A549 (cell line): ENCODE data around the gene USP36. TPM values are rescaled to one million over a fixed set of nuclear protein-coding genes. Genes with fewer than 3 reads are reported as not detected.
"Not testable (repeated sequence)": the region's sequence is repeated elsewhere in the genome, so short reads cannot be mapped to it uniquely, and the experiment has no call there.

ENCODE experiments used
- ATAC-seq, 2 experiments: fragments of 200-7000 bp in 1 of 2; fragments of >200 bp in 1 of 2; cut with Nextera tagmentation in 1 of 2; cut with Tn5 transposase in 1 of 2; 3 replicates each; pipeline versions ENCODE4 v1.8.0 to v1.9.1; 2018 to 2020; ENCODE audit warnings: mild to moderate bottlenecking in 1 of 2, moderate library complexity in 1 of 2
- CTCF ChIA-PET: fragments of 300-600 bp; sonication (Branson Sonifier 250); formaldehyde crosslinking; extraction: SDS; loops from one replicate; lab custom pipeline; 2021; ENCODE audit warnings: antibody characterized with exemption, inconsistent platforms; lab: Yijun Ruan, JAX
- POLR2A ChIA-PET: fragments of 350-600 bp; formaldehyde crosslinking; extraction: SDS; loops from one replicate; lab custom pipeline; 2021; ENCODE audit warnings: antibody characterized with exemption, inconsistent platforms; lab: Yijun Ruan, JAX
- DNase-seq, 2 experiments: peaks; one replicate each; pipeline versions ENCODE4 v3.0.0 to v3.0.0-alpha.2; 2011 to 2016; ENCODE audit warnings: low read depth in 1 of 2, low spot score in 1 of 2
- FAIRE-seq: peaks from 2 replicates; lab custom pipeline; 2011; peaks lifted over from hg19 to GRCh38; lab: Jason Lieb, UNC
- H3K27ac ChIP-seq, 2 experiments: fragments of >200 bp; sonication (Bioruptor Twin); formaldehyde crosslinking; 3 replicates each; pipeline ENCODE4 v1.5.1; 2016 to 2017
- H3K4me1 ChIP-seq: fragments of >200 bp; sonication (Bioruptor Twin); formaldehyde crosslinking; 3 replicates; pipeline ENCODE4 v1.6.1; 2016
- H3K4me2 ChIP-seq: fragments of >200 bp; sonication (Bioruptor Twin); formaldehyde crosslinking; 3 replicates; pipeline ENCODE4 v1.6.1; 2016
- H3K4me3 ChIP-seq: fragments of >200 bp; sonication (Bioruptor Twin); formaldehyde crosslinking; 3 replicates; pipeline ENCODE4 v1.5.1; 2016
- H3K9me3 ChIP-seq: fragments of >200 bp; sonication (Bioruptor Twin); formaldehyde crosslinking; 3 replicates; pipeline ENCODE4 v1.6.1; 2016
- CBX2 ChIP-seq: fragments of 200-600 bp; sonication (generic); IDR thresholded peaks from 2 replicates; pipeline ENCODE4 v1.6.1; 2016; ENCODE audit warnings: low read depth, mild to moderate bottlenecking, borderline replicate concordance
- CEBPB ChIP-seq, 2 experiments: fragments of >200 bp in 1 of 2; sonication (Bioruptor Twin) in 1 of 2; formaldehyde crosslinking in 1 of 2; IDR thresholded peaks; 2 replicates each; pipeline ENCODE4 v1.6.1; 2012 to 2016
- CHD2 ChIP-seq: fragments of 150-350 bp; IDR thresholded peaks from 2 replicates; pipeline ENCODE4 v1.6.1; 2014; ENCODE audit warnings: low read length; ENCODE audit not compliant: partially characterized antibody
- EP300 ChIP-seq, 2 experiments: fragments of >200 bp; sonication (Bioruptor Twin); formaldehyde crosslinking; IDR thresholded peaks; 2 replicates in 1 of 2; 3 replicates in 1 of 2; pipeline ENCODE4 v1.6.1; 2016 to 2017
- HEYL ChIP-seq: fragments of 250-450 bp; sonication (Bioruptor Pico); IDR thresholded peaks from 2 replicates; pipeline ENCODE4 v1.8.0; 2021; ENCODE audit warnings: mild to moderate bottlenecking, moderate library complexity
- HOXB13 ChIP-seq: fragments of 250-450 bp; sonication (Bioruptor Pico); IDR thresholded peaks from 2 replicates; pipeline ENCODE4 v1.5.0; 2020; ENCODE audit warnings: low read depth, mild to moderate bottlenecking, moderate library complexity
- HOXB5 ChIP-seq: fragments of 250-450 bp; sonication (Bioruptor Pico); IDR thresholded peaks from 2 replicates; pipeline ENCODE4 v1.5.0; 2020; ENCODE audit warnings: mild to moderate bottlenecking, moderate library complexity
- KDM1A ChIP-seq: fragments of 200-600 bp; sonication (generic); IDR thresholded peaks from 2 replicates; pipeline ENCODE4 v1.6.1; 2016; ENCODE audit warnings: low read depth, mild to moderate bottlenecking
- KDM5A ChIP-seq: fragments of 200-600 bp; sonication (generic); IDR thresholded peaks from 2 replicates; pipeline ENCODE4 v1.6.1; 2016; ENCODE audit warnings: antibody characterized with exemption, mild to moderate bottlenecking
- MYC ChIP-seq: IDR thresholded peaks from 2 replicates; pipeline ENCODE4 v1.6.1; 2012; ENCODE audit warnings: mild to moderate bottlenecking, inconsistent platforms, low read length, improper control_type of control experiment, borderline replicate concordance
- SMC3 ChIP-seq: fragments of >200 bp; sonication (Bioruptor Twin); formaldehyde crosslinking; IDR thresholded peaks from 3 replicates; pipeline ENCODE4 v1.6.1; 2018; ENCODE audit warnings: inconsistent platforms
- ZC3H11A ChIP-seq: fragments of 450-650 bp; IDR thresholded peaks from 2 replicates; pipeline ENCODE4 v1.6.1; 2014; ENCODE audit warnings: antibody characterized with exemption, mild to moderate bottlenecking
- WGBS: methylation state at CpG from one replicate; pipeline ENCODE4 v1.1.6; 2017; ENCODE audit errors: missing lambda C conversion rate; 5-methylcytosine and 5-hydroxymethylcytosine counted together
- polyA plus RNA-seq, 4 experiments: library from polyadenylated mRNA; depleted of rRNA in 3 of 4; stranded (reverse); fragments of >200 nt; fragmentation: RNase III in 1 of 4; extraction: RNeasy Plus Mini Kit Qiagen cat#74134 plus additional on column Dnase treatment in 1 of 4; gene quantifications; 2 replicates in 3 of 4; 3 replicates in 1 of 4; pipeline ENCODE4 v1.2.3, GENCODE V29; 2011 to 2017
- TF ChIP-seq, protein P1 (sequence below): fragments of 250-450 bp; sonication (Bioruptor Pico); IDR thresholded peaks from 2 replicates; pipeline ENCODE4 v1.5.0; 2020; ENCODE audit warnings: low read depth, mild to moderate bottlenecking, moderate library complexity
- TF ChIP-seq, protein P2 (sequence below): fragments of 200-600 bp; sonication (generic); IDR thresholded peaks from 2 replicates; pipeline ENCODE4 v1.6.1; 2016; ENCODE audit warnings: antibody characterized with exemption, mild to moderate bottlenecking, moderate library complexity
- TF ChIP-seq, protein P3 (sequence below): fragments of >200 bp; sonication (Bioruptor Twin); formaldehyde crosslinking; IDR thresholded peaks from 3 replicates; pipeline ENCODE4 v1.6.1; 2016

Gene USP36
- polyA plus RNA-seq, 2 of the 4 experiments (the other 2 are of a cell fraction): 41.1 to 49.0 TPM

DNA sequence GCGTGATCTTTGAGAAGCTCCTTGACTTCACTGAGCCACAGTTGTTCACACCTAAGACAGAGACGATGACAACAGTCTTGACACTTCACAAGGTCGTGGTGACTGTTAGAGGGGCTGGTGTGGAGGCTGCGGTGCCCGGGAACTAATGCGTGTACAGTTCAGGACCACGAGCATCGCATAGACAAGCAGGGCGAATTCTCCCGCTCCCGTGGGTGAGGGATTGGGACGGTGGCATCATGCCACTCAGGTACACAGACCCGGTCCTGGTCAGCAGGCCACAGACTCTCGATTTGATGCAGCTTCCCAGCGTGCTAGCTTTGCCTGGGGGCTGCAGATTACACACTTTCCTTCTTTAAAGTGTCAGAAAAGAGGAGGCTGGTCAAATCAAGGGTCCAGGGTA, 37.6 kb upstream of the USP36 start:
- no peak for DNase-seq
- no peak overlapping the region for H3K27ac ChIP-seq
- FAIRE-seq: no peak
- H3K4me1 ChIP-seq: peaks cover 42% of the 10 kb centered on the region
- ATAC-seq: no peak
- H3K4me2 ChIP-seq: no peak overlapping the region
- WGBS: 94% methylated on average over 15 of the region's 15 CpGs
- H3K4me3 ChIP-seq: no peak overlapping the region
- ChIA-PET POLR2A (no interaction called here), CTCF (interaction anchor here (0.7 to 17.8 kb wide), 6 partner anchors 8 to 90 kb away, joined by 3 to 321 read pairs (median 6); no protein-coding TSS in a partner anchor)
- H3K9me3 ChIP-seq: no peaks in the 10 kb centered on the region
- TF ChIP-seq ZC3H11A (no peak), SMC3 (no peak), KDM5A (no peak), KDM1A (no peak), EP300 (IDR thresholded peaks at IDR 0.05) (no peak), CHD2 (no peak), HOXB5 (CRISPR knock-in tag) (no peak), CBX2 (no peak), MYC (no peak), HEYL (no peak)
- TF ChIP-seq, protein P1, sequence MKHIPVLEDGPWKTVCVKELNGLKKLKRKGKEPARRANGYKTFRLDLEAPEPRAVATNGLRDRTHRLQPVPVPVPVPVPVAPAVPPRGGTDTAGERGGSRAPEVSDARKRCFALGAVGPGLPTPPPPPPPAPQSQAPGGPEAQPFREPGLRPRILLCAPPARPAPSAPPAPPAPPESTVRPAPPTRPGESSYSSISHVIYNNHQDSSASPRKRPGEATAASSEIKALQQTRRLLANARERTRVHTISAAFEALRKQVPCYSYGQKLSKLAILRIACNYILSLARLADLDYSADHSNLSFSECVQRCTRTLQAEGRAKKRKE (CRISPR knock-in tag): no peak
- TF ChIP-seq, protein P2, sequence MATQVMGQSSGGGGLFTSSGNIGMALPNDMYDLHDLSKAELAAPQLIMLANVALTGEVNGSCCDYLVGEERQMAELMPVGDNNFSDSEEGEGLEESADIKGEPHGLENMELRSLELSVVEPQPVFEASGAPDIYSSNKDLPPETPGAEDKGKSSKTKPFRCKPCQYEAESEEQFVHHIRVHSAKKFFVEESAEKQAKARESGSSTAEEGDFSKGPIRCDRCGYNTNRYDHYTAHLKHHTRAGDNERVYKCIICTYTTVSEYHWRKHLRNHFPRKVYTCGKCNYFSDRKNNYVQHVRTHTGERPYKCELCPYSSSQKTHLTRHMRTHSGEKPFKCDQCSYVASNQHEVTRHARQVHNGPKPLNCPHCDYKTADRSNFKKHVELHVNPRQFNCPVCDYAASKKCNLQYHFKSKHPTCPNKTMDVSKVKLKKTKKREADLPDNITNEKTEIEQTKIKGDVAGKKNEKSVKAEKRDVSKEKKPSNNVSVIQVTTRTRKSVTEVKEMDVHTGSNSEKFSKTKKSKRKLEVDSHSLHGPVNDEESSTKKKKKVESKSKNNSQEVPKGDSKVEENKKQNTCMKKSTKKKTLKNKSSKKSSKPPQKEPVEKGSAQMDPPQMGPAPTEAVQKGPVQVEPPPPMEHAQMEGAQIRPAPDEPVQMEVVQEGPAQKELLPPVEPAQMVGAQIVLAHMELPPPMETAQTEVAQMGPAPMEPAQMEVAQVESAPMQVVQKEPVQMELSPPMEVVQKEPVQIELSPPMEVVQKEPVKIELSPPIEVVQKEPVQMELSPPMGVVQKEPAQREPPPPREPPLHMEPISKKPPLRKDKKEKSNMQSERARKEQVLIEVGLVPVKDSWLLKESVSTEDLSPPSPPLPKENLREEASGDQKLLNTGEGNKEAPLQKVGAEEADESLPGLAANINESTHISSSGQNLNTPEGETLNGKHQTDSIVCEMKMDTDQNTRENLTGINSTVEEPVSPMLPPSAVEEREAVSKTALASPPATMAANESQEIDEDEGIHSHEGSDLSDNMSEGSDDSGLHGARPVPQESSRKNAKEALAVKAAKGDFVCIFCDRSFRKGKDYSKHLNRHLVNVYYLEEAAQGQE: no peak
- TF ChIP-seq, protein P3, sequence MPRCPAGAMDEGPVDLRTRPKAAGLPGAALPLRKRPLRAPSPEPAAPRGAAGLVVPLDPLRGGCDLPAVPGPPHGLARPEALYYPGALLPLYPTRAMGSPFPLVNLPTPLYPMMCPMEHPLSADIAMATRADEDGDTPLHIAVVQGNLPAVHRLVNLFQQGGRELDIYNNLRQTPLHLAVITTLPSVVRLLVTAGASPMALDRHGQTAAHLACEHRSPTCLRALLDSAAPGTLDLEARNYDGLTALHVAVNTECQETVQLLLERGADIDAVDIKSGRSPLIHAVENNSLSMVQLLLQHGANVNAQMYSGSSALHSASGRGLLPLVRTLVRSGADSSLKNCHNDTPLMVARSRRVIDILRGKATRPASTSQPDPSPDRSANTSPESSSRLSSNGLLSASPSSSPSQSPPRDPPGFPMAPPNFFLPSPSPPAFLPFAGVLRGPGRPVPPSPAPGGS: no peak
- TF ChIP-seq, all 56 proteins: peak for 0

DNA sequence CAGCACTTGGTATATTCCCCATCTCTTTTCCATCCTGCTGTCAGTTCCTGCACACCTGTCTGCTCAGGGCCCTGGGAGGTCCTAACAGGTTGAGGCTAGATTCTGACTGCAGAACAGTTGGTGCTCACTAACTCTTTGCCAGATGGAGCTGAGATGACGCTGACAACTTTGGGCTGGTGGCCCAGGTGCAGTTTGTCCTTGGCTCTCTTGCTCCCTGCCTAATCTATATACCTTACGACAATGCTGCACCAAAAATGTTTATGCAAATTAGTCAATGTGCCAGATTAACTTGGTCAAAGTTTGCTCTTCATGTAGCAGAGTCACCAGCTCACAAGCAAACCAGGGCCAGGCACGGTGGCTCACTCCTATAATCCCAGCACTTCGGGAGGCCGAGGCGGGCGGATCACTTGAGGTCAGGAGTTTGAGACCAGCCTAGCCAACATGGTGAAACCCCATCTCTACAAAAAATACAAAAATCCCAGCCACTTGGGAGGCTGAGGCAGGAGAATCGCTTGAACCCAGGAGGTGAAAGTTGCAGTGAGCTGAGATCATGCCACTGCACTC, 36.4 kb upstream of the USP36 start:
- peaks cover 33% of the 10 kb centered on the region for H3K4me1 ChIP-seq
- FAIRE-seq, POLR2A ChIA-PET, H3K4me3 ChIP-seq, ATAC-seq, H3K9me3 ChIP-seq, H3K27ac ChIP-seq, DNase-seq, H3K4me2 ChIP-seq: not testable (repeated sequence)
- CTCF ChIA-PET: interaction anchor here (0.5 to 17.8 kb wide), 5 partner anchors 9 to 832 kb away, joined by 3 to 321 read pairs (median 6); no protein-coding TSS in a partner anchor
- WGBS: 97% methylated on average over 8 of the region's 8 CpGs

DNA sequence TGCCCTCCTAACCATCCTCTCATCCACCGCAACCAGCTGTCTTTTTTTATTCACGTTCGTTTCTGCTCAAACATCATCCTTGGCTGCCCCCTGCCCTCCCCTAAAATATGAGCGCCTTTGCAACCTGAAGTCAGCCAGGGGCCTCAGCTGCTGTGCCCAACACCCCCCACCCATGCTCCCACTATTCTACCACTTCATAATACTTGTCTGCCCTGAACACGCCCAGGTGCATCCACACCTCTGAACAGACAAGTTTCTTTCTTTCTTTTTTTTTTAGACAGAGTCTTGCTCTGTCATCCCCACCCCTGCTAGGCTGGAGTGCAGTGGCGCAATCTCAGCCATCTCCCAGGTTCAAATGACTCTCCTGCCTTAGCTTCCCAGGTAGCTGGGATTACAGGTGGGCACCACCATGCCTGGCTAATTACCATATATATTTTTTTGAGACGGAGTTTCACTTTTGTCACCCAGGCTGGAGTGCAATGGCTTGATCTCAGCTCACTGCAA, 35.5 kb upstream of the USP36 start:
- no peak for FAIRE-seq
- no peak for ATAC-seq
- peaks cover 33% of the 10 kb centered on the region for H3K4me1 ChIP-seq
- TF ChIP-seq CEBPB (IDR thresholded peaks at IDR 0.05) (0 out of 4 replicates have a peak, but pooled peaks of 1 of the 2 experiments have one; percentile 7), HOXB13 (CRISPR knock-in tag) (no peak)
- TF ChIP-seq, protein P2: no peak
- no peak overlapping the region for H3K4me3 ChIP-seq
- 92% methylated on average over 7 of the region's 7 CpGs for WGBS
- no peak for DNase-seq
- H3K9me3 ChIP-seq: no peaks in the 10 kb centered on the region
- ChIA-PET POLR2A (no interaction called here), CTCF (interaction anchor here (0.6 to 17.8 kb wide), 6 partner anchors 9 to 92 kb away, joined by 3 to 321 read pairs (median 4); no protein-coding TSS in a partner anchor)
- peak overlapping the region; percentile 63 to 77 for H3K27ac ChIP-seq
- peak overlapping the region; percentile 11 for H3K4me2 ChIP-seq
